ENCODE data around the gene NBDY.
"Not testable (repeated sequence)": the region's sequence is repeated elsewhere in the genome, so short reads cannot be mapped to it uniquely, and the experiment has no call there.

The NBDY gene, protein sequence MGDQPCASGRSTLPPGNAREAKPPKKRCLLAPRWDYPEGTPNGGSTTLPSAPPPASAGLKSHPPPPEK

DNA sequence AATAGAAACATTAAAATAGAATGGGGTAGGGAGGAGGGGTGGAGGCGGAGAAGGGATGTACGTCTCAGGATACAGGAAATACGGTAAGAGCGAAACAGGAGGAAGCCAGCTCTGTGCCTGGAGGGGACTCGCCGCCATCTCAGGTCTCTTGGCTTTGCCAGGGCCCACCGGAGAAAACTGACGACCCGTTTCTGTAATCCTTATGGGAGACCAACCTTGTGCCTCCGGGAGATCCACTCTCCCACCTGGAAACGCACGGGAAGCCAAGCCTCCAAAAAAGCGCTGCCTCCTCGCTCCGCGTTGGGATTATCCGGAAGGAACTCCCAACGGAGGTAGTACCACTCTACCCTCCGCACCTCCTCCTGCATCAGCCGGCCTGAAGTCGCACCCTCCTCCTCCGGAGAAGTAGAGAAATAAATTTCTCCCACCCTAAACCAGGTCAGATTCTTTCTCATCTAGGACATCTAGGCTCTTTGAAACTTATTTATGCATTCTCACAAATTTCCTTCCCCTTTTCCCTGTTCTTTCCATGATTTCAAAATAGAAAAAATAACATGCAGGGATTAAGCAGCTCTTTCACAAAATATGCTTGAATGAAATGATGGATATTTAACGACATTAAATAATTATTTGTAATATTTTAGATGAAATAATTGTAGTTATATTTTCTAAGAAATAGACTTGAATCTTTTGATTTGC is at the start of gene NBDY:
TSS of gene NBDY (plus strand) at position 92 of the 699 bp plus-strand sequence. CDS start at position 203, 111 bp downstream.
- Mint-ChIP-seq H3K36me3 (peaks cover 18% of the 10 kb centered on the region), H3K4me3 (peak within 1 kb of the TSS; percentile 79), H3K4me1 (peaks cover 4% of the 10 kb centered on the region), H3K9me3 (no peaks in the 10 kb centered on the region), H3K27ac (peak within 1 kb of the TSS; percentile 91)
- DNase-seq (ENCODE audit: low spot score in 2 of 2) = peak; percentile 5 to 59
- ATAC-seq = peak; percentile 77

DNA sequence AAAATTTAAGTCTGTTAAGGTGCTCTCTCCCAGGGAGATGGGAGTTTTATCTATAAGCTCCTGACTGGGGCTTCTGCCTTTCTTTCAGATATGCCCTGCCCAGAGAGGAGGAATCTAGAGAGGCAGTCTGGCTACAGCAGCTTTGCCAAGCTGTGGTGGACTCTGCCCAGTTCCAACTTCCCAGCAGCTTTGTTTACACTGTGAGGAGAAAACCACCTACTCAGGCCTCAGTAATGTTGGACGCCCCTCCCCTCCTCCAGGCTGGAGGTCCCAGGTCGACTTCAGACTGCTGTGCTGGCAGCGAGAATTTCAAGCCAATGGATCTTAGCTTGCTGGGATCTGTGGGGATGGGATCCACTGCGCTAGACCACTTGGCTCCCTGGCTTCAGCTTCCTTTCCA is 24.5 kb upstream of the NBDY start:
- H3K4me3 Mint-ChIP-seq; H3K27ac Mint-ChIP-seq; ATAC-seq; H3K4me1 Mint-ChIP-seq; H3K9me3 Mint-ChIP-seq; H3K36me3 Mint-ChIP-seq; DNase-seq (ENCODE audit: low spot score in 2 of 2): not testable (repeated sequence)

DNA sequence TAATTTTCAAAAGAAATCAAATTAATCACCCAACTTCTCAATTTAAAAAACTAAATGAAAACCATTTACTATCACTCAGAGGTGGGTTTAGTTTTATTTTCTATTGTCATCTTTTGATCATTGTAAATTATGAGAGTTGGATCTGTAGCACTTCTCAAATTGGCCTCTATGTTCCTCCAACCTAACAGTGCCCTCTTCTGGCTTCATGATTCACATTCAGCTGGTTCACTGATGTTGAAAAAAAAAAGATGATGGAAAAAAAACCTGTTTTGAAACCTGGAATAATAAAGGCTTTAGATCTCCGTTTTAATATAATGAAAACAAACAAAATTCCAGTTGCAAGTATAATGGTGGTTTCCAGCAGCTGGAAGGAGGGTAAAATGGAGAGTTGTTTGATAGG is 2.4 kb upstream of the NBDY start:
- no peak overlapping the region for H3K27ac Mint-ChIP-seq
- no peak overlapping the region for H3K4me3 Mint-ChIP-seq
- DNase-seq (ENCODE audit: low spot score in 2 of 2) (no peak), ATAC-seq (peak; percentile 60)
- no peaks in the 10 kb centered on the region for H3K9me3 Mint-ChIP-seq
- peaks cover 6% of the 10 kb centered on the region for H3K36me3 Mint-ChIP-seq
- H3K4me1 Mint-ChIP-seq = peaks cover under 1% of the 10 kb centered on the region

DNA sequence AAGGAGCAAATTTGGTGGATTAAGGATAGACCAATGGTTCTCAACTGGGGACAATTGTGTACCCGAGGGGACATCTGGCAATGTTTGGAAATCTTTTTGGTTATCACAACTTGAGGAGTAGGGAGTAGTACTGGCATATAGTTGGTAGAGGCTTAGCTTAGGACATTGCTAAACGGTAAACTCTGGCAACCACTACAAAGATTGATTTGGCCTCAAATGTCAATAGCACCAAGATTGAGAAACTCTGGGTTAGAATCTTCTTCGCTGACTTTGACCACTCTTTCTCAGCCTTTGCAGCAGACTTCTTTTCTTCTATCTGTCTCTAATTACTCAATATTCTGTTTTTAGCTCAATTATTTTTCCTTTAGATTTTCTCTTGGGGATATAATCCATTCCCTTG is 1.5 kb upstream of the NBDY start:
- Mint-ChIP-seq H3K27ac (peak overlapping the region; percentile 48), H3K4me3 (no peak overlapping the region), H3K4me1 (peaks cover 4% of the 10 kb centered on the region), H3K9me3 (no peaks in the 10 kb centered on the region), H3K36me3 (peaks cover 6% of the 10 kb centered on the region)
- DNase-seq (ENCODE audit: low spot score in 2 of 2) (no peak), ATAC-seq (no peak)

DNA sequence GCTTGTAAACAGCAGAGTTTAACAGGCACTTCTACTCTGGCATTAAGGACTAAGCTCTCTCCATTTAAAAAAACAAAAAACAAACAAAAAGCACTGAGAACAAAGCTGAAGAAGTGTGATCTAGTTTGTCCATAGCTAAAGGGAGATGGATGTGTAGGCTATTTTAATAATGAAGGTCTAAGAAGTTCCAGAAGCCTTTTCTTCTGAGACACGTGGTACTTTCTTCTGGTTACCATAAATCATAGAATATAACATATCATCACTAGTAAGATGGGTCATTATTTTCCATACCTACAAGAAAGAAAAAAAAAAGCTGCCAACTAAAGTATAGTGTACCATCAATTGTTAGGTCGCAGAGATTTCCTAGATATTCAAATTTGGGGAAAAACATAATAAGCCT is 722 bp upstream of the NBDY start:
- H3K4me3 Mint-ChIP-seq = peak overlapping the region; percentile 79
- peaks cover 4% of the 10 kb centered on the region for H3K4me1 Mint-ChIP-seq
- no peak for ATAC-seq
- H3K27ac Mint-ChIP-seq = peak overlapping the region; percentile 48
- no peaks in the 10 kb centered on the region for H3K9me3 Mint-ChIP-seq
- H3K36me3 Mint-ChIP-seq = peaks cover 13% of the 10 kb centered on the region
- no peak for DNase-seq (ENCODE audit: low spot score in 2 of 2)

DNA sequence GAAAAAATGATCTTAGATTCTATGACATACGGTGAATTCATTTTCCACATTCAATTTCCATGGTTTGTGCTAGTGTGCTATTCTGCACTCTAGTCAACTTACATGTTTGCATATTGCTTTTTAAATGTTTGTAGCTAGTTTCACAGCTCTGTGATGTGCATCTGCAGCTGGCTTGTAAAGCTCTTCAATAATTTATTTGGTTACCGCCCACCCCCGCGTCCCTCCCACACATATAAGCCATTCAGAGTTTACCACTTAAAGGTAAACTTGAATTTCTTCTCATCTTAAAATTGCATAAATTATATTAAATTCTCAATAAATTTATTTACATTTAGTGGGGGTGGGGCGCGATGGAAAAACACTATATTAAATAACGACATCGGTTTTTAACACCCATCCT is 291 bp upstream of the NBDY start:
- DNase-seq (ENCODE audit: low spot score in 2 of 2) (no peak), ATAC-seq (no peak)
- Mint-ChIP-seq H3K4me1 (peaks cover 4% of the 10 kb centered on the region), H3K27ac (peak overlapping the region; percentile 91), H3K4me3 (peak overlapping the region; percentile 79), H3K36me3 (peaks cover 17% of the 10 kb centered on the region), H3K9me3 (no peaks in the 10 kb centered on the region)

DNA sequence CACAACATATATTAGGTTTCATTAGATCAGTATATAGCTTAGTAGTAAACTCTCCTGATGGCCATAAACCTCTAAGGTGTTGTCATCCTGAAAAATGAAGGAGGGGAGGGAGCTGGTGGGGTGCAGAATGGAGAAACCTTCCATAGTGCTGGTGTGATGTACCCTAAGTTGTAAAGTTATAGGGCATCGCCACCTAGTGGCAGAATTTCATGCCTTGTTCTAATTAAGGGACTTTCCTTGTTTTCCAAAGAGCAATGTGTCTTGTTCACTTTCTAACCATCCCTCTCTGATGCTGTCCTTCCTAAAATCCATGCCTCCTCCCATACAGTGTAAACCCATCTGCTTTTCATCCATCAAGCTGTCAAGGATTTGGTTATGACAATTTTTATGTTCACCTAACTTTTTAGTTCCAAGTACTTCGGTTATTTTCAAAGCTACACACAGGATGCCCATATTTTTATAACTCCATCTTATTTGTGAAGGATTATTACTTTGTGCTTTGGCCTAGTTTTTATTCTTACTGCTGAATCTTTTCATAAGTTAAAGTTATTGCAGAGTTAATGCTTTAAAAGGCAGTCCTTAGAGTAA is 4.5 kb downstream of the NBDY start:
- peaks cover 19% of the 10 kb centered on the region for H3K4me1 Mint-ChIP-seq
- no peak overlapping the region for H3K27ac Mint-ChIP-seq
- DNase-seq (ENCODE audit: low spot score in 2 of 2) (peak; percentile 15 to 51), ATAC-seq (peak; percentile 53)
- H3K9me3 Mint-ChIP-seq = no peaks in the 10 kb centered on the region
- no peak overlapping the region for H3K4me3 Mint-ChIP-seq
- H3K36me3 Mint-ChIP-seq = peaks cover 47% of the 10 kb centered on the region

DNA sequence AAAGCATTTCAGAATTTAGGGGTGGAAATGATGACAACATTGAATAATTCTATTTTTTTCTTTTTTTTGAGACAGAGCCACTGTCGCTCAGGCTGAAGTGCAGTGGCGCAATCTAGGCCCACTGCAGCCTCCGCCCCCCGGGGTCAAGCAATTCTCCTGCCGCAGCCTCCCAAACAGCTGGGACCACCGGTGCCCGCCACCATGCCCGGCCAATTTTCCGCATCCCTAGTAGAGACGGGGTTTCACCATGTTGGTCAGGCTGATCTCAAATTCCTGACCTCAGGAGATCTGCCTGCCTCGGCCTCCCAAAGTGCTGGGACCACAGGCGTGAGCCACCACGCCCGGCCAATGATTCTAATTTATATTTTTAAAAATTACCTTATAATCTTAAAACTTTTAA is 7.2 kb downstream of the NBDY start:
- Mint-ChIP-seq H3K36me3 (peaks cover 41% of the 10 kb centered on the region), H3K27ac (no peak overlapping the region), H3K9me3 (peaks cover 2% of the 10 kb centered on the region), H3K4me3 (no peak overlapping the region), H3K4me1 (peaks cover 24% of the 10 kb centered on the region)
- ATAC-seq = no peak
- DNase-seq (ENCODE audit: low spot score in 2 of 2) = no peak

DNA sequence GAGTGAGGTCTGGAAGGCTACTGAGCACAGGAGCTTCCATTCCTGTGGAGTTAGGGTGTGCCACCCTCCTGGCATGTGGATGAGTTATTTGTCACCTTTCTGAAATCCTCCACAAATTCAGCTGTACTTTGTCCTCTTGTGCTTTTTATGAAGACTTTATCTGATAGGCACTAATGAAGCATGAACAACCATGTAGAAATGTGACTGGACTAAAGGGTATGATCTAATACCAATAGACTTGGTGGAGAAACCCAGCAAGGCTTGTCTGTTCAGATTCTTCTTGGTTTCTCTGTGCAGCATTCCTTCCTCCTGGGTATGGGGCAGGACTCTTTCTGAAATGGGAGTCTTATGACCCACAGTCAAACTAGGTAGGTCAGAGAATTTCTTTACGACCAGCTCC is 9.6 kb downstream of the NBDY start:
- ATAC-seq (no peak), DNase-seq (ENCODE audit: low spot score in 2 of 2) (no peak)
- Mint-ChIP-seq H3K27ac (no peak overlapping the region), H3K36me3 (peaks cover 30% of the 10 kb centered on the region), H3K4me1 (peaks cover 20% of the 10 kb centered on the region), H3K9me3 (peaks cover 2% of the 10 kb centered on the region), H3K4me3 (no peak overlapping the region)

DNA sequence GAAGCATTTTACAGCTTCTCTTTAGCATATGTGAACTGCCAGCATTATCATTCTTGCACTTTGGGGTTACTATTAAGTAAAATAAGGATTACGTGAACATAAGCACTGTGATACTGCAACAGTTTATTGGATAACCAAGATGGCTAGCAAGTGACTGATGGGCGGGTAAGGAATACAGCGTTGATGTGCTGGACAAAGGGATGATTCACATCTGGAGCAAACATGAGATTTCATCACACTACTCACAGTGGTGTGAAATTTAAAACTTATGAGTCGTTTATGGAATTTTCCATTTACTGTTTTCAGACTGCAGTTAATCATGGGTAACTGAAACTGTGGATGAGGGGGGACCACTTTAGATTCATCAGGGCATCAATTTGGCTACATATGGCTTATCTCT is 16.0 kb downstream of the NBDY start:
- peaks cover 21% of the 10 kb centered on the region for H3K4me1 Mint-ChIP-seq
- ATAC-seq = peak; percentile 51
- H3K9me3 Mint-ChIP-seq = peaks cover 2% of the 10 kb centered on the region
- no peak overlapping the region for H3K27ac Mint-ChIP-seq
- DNase-seq (ENCODE audit: low spot score in 2 of 2) = no peak
- no peaks in the 10 kb centered on the region for H3K36me3 Mint-ChIP-seq
- no peak overlapping the region for H3K4me3 Mint-ChIP-seq

DNA sequence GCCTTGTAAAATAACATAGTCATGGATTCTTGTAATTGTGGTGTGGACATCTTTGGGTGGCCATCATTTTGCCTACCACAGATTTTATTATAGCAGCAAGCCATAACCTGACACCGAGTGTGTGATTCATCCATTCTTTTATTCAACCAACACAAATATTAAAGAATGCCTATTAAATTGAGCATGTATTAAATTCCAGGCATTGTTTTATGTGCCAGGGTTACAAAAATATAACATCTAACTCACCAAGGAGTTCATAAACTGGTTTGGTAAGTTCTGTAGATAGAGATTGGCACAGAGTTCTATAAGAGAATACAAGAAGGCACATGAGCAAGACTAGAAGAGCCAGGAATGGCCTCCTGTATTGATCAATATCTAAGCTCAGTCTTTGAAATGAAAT is 18.0 kb downstream of the NBDY start:
- Mint-ChIP-seq H3K9me3 (no peaks in the 10 kb centered on the region), H3K27ac (no peak overlapping the region), H3K4me1 (peaks cover 30% of the 10 kb centered on the region), H3K4me3 (no peak overlapping the region), H3K36me3 (no peaks in the 10 kb centered on the region)
- no peak for ATAC-seq
- no peak for DNase-seq (ENCODE audit: low spot score in 2 of 2)

DNA sequence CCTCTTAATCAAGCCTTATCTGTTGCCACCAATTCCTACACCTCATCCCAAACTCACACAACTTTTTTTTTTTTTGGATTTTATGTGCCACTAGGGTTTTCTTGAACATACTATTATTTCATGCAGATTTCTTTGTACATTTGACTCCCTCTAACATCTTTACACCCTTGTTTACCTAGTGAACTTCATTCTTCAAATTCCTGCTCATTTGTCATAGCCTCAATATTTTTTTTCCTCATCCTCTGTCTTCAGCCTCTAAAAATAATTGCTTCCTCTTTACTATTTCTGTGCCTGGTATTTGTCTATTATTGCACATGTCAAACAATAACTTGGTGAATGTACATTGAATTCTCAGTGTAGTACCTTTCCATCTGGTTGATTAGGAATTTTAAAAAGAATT is 22.0 kb downstream of the NBDY start:
- no peak for DNase-seq (ENCODE audit: low spot score in 2 of 2)
- H3K4me1 Mint-ChIP-seq = peaks cover 43% of the 10 kb centered on the region
- no peaks in the 10 kb centered on the region for H3K9me3 Mint-ChIP-seq
- no peak for ATAC-seq
- peak overlapping the region; percentile 5 for H3K27ac Mint-ChIP-seq
- peaks cover 11% of the 10 kb centered on the region for H3K36me3 Mint-ChIP-seq
- H3K4me3 Mint-ChIP-seq = no peak overlapping the region

DNA sequence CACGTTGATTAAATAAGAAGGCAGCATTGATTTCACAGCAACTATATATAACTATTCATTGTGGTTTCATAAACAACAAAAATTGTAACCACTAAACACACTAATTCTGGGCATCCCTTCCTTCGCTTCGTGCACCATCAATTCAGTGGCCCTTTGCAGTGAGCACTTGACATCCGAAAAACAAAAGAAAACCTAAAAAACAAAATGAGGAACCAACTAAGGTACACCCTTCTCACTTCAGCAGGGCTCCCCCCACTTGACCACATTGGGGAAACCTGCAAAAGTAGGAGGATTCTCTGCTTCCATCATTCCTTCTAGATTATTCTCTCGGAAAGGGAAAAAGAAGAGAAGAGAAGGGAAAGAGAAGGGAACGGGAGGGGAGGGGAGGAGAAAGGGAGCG is 28.3 kb downstream of the NBDY start:
- no peak for DNase-seq (ENCODE audit: low spot score in 2 of 2)
- no peak overlapping the region for H3K4me3 Mint-ChIP-seq
- no peak for ATAC-seq
- H3K4me1 Mint-ChIP-seq = peaks cover 33% of the 10 kb centered on the region
- H3K9me3 Mint-ChIP-seq = no peaks in the 10 kb centered on the region
- H3K27ac Mint-ChIP-seq = no peak overlapping the region
- H3K36me3 Mint-ChIP-seq = peaks cover 16% of the 10 kb centered on the region

DNA sequence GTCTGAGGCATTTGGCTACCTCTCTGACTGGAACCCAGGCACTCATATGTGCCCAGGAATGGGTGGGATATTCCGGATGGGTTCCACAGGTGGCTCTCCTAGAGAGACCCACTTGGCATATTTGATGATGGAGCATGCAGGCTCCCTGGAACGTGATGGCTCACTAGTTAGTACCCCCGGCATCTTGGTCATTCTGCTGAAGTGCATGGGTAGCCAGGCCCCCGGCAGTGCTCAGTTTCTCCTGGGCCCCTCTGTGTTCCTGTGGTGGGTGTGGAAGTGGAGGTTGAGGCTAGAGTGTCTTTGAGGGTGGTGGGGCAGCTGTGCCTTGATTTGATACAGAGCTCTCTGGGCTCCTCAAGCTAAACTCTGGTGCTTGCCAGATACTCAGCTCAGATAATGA is 29.4 kb downstream of the NBDY start:
- no peak for ATAC-seq
- H3K4me1 Mint-ChIP-seq = peaks cover 33% of the 10 kb centered on the region
- no peak overlapping the region for H3K27ac Mint-ChIP-seq
- H3K4me3 Mint-ChIP-seq = no peak overlapping the region
- peaks cover 10% of the 10 kb centered on the region for H3K36me3 Mint-ChIP-seq
- H3K9me3 Mint-ChIP-seq = no peaks in the 10 kb centered on the region
- no peak for DNase-seq (ENCODE audit: low spot score in 2 of 2)

DNA sequence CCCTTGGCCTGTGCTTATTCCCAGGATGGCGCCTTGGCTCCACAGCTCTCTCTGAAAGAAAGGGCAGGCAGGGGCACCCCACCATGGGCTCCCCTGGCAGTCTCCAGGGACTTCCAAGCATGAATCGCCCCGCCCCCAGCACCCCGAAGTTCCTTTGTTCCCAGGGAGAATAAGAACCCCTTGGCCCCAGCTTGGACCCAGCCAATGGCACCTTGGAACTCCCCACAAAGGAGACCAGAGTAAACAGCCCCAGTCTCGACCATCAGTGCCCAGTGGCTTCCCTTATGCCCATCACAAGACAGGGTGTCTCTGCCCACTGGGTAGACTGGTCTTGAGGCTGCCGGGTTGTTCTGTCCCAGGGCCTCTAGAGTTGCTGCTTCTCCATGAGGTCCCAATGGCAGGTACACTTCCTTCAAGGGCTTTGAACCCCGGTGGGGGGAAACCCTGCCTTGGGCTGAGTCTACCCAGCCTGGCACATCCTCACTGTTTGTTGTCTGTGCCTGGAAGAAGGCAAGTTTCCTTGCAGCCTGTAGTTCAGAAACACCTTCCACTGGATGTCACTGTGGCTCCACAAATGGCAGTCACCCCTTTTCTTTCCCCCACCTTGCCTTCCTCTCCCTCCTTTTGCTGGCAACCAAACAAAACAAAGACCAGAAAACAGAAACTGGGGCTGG is 30.8 kb downstream of the NBDY start:
- H3K4me1 Mint-ChIP-seq = peaks cover 23% of the 10 kb centered on the region
- DNase-seq (ENCODE audit: low spot score in 2 of 2) (no peak), ATAC-seq (no peak)

More for the DNA sequence above, 30.8 kb downstream of the NBDY start:
- Mint-ChIP-seq H3K36me3 (peaks cover 6% of the 10 kb centered on the region), H3K27ac (no peak overlapping the region), H3K4me3 (no peak overlapping the region), H3K9me3 (no peaks in the 10 kb centered on the region)
